Cerebellar nuclear complex (tissue), 1 donor: Measurements from ENCODE around the gene PCDHB16.
"Not testable (repeated sequence)": the region's sequence is repeated elsewhere in the genome, so short reads cannot be mapped to it uniquely, and the experiment has no call there.

Experiments used
- DNase-seq, 2 experiments: peaks; one replicate each; lab custom pipeline; 2025; lab: John Stamatoyannopoulos, UW

The PCDHB16 gene

GRCh38 chr5:141182248-141182647 lies at the start of gene PCDHB16:
Gene PCDHB16 (plus strand): TSS chr5:141182387. CDS start chr5:141182560, 173 bp downstream.
- no peak for DNase-seq

- DNase-seq = no peak
Measured at GRCh38 chr5:141135030-141135717, 47.0 kb upstream of the PCDHB16 start, which contains the start of gene PCDHB5. Gene PCDHB5 (plus strand): TSS chr5:141135206. CDS start chr5:141135435, 229 bp downstream.

- no peak for DNase-seq
Measured at GRCh38 chr5:141135718-141136266, 46.4 kb upstream of the PCDHB16 start.

GRCh38 chr5:141137346-141137745 lies 44.8 kb upstream of the PCDHB16 start:
- not testable (repeated sequence) for DNase-seq

- DNase-seq = no peak
Measured at GRCh38 chr5:141149812-141150211, 32.4 kb upstream of the PCDHB16 start, which contains the start of gene PCDHB6. Gene PCDHB6 (plus strand): TSS chr5:141150057. CDS start chr5:141150258, 201 bp downstream.

- DNase-seq = no peak
Measured at GRCh38 chr5:141150224-141150992, 31.8 kb upstream of the PCDHB16 start.

GRCh38 chr5:141150993-141151325 lies 31.2 kb upstream of the PCDHB16 start:
- DNase-seq = no peak

GRCh38 chr5:141151632-141152031 lies 30.6 kb upstream of the PCDHB16 start:
- DNase-seq = not testable (repeated sequence)

- DNase-seq = not testable (repeated sequence)
Measured at GRCh38 chr5:141152096-141152495, 30.1 kb upstream of the PCDHB16 start.

GRCh38 chr5:141155540-141156374 lies 26.4 kb upstream of the PCDHB16 start:
- no peak for DNase-seq

GRCh38 chr5:141157356-141157755 lies 24.8 kb upstream of the PCDHB16 start:
- not testable (repeated sequence) for DNase-seq

GRCh38 chr5:141157901-141158300 lies 24.3 kb upstream of the PCDHB16 start:
- not testable (repeated sequence) for DNase-seq

GRCh38 chr5:141172381-141173204 lies 9.6 kb upstream of the PCDHB16 start, which contains the start of gene PCDHB7:
Gene PCDHB7 (plus strand): TSS chr5:141172644. CDS start chr5:141172836, 192 bp downstream.
- no peak for DNase-seq

GRCh38 chr5:141174291-141175104 lies 7.7 kb upstream of the PCDHB16 start:
- DNase-seq = not testable (repeated sequence)

GRCh38 chr5:141175933-141176332 lies 6.3 kb upstream of the PCDHB16 start:
- DNase-seq = no peak

GRCh38 chr5:141177577-141178191 lies 4.5 kb upstream of the PCDHB16 start, which contains the start of gene PCDHB8:
Gene PCDHB8 (plus strand): TSS chr5:141177790. CDS start chr5:141178035, 245 bp downstream.
- not testable (repeated sequence) for DNase-seq

GRCh38 chr5:141179371-141179770 lies 2.8 kb upstream of the PCDHB16 start:
- not testable (repeated sequence) for DNase-seq

GRCh38 chr5:141179876-141180275 lies 2.3 kb upstream of the PCDHB16 start:
- not testable (repeated sequence) for DNase-seq

GRCh38 chr5:141180313-141180712 lies 1.9 kb upstream of the PCDHB16 start:
- DNase-seq = no peak
